ENCODE data around the gene INPP5K. TPM values are rescaled to one million over a fixed set of nuclear protein-coding genes. Genes with fewer than 3 reads are reported as not detected.

The INPP5K gene
- total and polyA plus RNA-seq, 7 donors, result 25.7 to 66.5 (median 41.0) TPM

- DNase-seq, result no peak
- TF ChIP-seq EP300 (IDR thresholded peaks at IDR 0.05) (no peak), POLR2A (IDR thresholded peaks at IDR 0.05) (no peak), POLR2AphosphoS5 (IDR thresholded peaks at IDR 0.05) (no peak), CTCF (IDR thresholded peaks at IDR 0.05) (no peak)
- Histone ChIP-seq H3K4me1 (peaks cover 0 to 48% (median 42%) of the 10 kb centered on the region in 4 donors), H3K27me3 (no peaks in the 10 kb centered on the region), H3K27ac (peak overlapping the region in 1 of 4 donors; percentile 3), H3K9me3 (no peaks in the 10 kb centered on the region), H3K36me3 (peaks cover 0 to 8% (median 0%) of the 10 kb centered on the region in 4 donors), H3K4me3 (no peak overlapping the region)
- intact Hi-C loops (cut with DNase I), result loop anchor here (5.0 kb wide), 1 partner anchor 43 kb away; the partner anchor contains the start of gene INPP5K
- WGBS, 2 donors, result 33 to 76% methylated on average over 22 of the region's 22 CpGs
These were observed 43.9 kb upstream of the INPP5K start for GRCh38 chr17:1560101-1560857.

- Histone ChIP-seq H3K27me3 (no peaks in the 10 kb centered on the region), H3K36me3 (peaks cover 0 to 8% (median 0%) of the 10 kb centered on the region in 4 donors), H3K9me3 (no peaks in the 10 kb centered on the region), H3K27ac (peak overlapping the region in 1 of 4 donors; percentile 9), H3K4me3 (no peak overlapping the region), H3K4me1 (peaks cover 0 to 58% (median 51%) of the 10 kb centered on the region in 4 donors)
- TF ChIP-seq POLR2A (IDR thresholded peaks at IDR 0.05) (no peak), POLR2AphosphoS5 (IDR thresholded peaks at IDR 0.05) (no peak)
- 86 to 87% methylated on average over 10 of the region's 10 CpGs for WGBS, 2 donors
- intact Hi-C loops (cut with DNase I), result loop anchor here (5.0 kb wide), 1 partner anchor 42 kb away; the partner anchor contains the start of gene INPP5K
- no peak for DNase-seq
These were observed 42.9 kb upstream of the INPP5K start for GRCh38 chr17:1559047-1560043.

- intact Hi-C loops (cut with DNase I), result no loop called here
- Histone ChIP-seq H3K27ac (no peak overlapping the region), H3K4me1 (peaks cover 0 to 67% (median 61%) of the 10 kb centered on the region in 4 donors), H3K4me3 (no peak overlapping the region), H3K27me3 (no peaks in the 10 kb centered on the region), H3K36me3 (peaks cover 0 to 8% (median 0%) of the 10 kb centered on the region in 4 donors), H3K9me3 (no peaks in the 10 kb centered on the region)
- DNase-seq, result no peak
- TF ChIP-seq POLR2AphosphoS5 (IDR thresholded peaks at IDR 0.05), result no peak
- 72 to 81% methylated on average over 3 of the region's 3 CpGs for WGBS, 2 donors
These were observed 42.0 kb upstream of the INPP5K start for GRCh38 chr17:1558401-1558800.

- no peak for DNase-seq
- Histone ChIP-seq H3K4me3 (no peak overlapping the region), H3K27ac (peak overlapping the region in 1 of 4 donors; percentile 25), H3K27me3 (no peaks in the 10 kb centered on the region), H3K36me3 (peaks cover 0 to 13% (median 4%) of the 10 kb centered on the region in 4 donors), H3K9me3 (no peaks in the 10 kb centered on the region), H3K4me1 (peaks cover 0 to 68% (median 63%) of the 10 kb centered on the region in 4 donors)
- intact Hi-C loops (cut with DNase I), result no loop called here
- WGBS, 2 donors, result 58 to 87% methylated on average over 22 of the region's 22 CpGs
- TF ChIP-seq POLR2AphosphoS5 (IDR thresholded peaks at IDR 0.05) (no peak), POLR2A (IDR thresholded peaks at IDR 0.05) (no peak), CTCF (IDR thresholded peaks at IDR 0.05) (no peak), EP300 (IDR thresholded peaks at IDR 0.05) (no peak)
These were observed 41.1 kb upstream of the INPP5K start for GRCh38 chr17:1557355-1558095.
